GM21825 (cell line): ENCODE measurements around the gene ARHGAP8.
"Not testable (repeated sequence)": the region's sequence is repeated elsewhere in the genome, so short reads cannot be mapped to it uniquely, and the experiment has no call there.

Source experiments
- ATAC-seq: cut with Tn5 transposase; IDR thresholded peaks from one replicate; pipeline ENCODE4 v1.9.1; 2021; ENCODE audit warnings: mild to moderate bottlenecking, moderate library complexity; ENCODE audit not compliant: unreplicated experiment

Gene ARHGAP8

GRCh38 chr22:44901301-44901700, 148.9 kb downstream of the ARHGAP8 start:
- no peak for ATAC-seq

GRCh38 chr22:44903164-44903563, 150.8 kb downstream of the ARHGAP8 start:
- not testable (repeated sequence) for ATAC-seq

GRCh38 chr22:44904492-44905152, 152.2 kb downstream of the ARHGAP8 start:
- ATAC-seq, result not testable (repeated sequence)

- no peak for ATAC-seq
These were observed 154.0 kb downstream of the ARHGAP8 start for GRCh38 chr22:44906248-44906936.

- ATAC-seq, result no peak
These were observed 154.7 kb downstream of the ARHGAP8 start for GRCh38 chr22:44906999-44907644.

- no peak for ATAC-seq
These were observed 155.7 kb downstream of the ARHGAP8 start for GRCh38 chr22:44907765-44908737.

GRCh38 chr22:44909241-44909640, 156.9 kb downstream of the ARHGAP8 start:
- ATAC-seq, result no peak
